ENCODE measurements around the gene LCMT2. TPM values are rescaled to one million over a fixed set of nuclear protein-coding genes. Genes with fewer than 3 reads are reported as not detected.

LCMT2 gene
- total and polyA plus RNA-seq, 2 of the 8 experiments (the other 6 are each of a cell fraction or from before 2014, with no cell fraction given): 11.2 to 11.9 TPM

DNA sequence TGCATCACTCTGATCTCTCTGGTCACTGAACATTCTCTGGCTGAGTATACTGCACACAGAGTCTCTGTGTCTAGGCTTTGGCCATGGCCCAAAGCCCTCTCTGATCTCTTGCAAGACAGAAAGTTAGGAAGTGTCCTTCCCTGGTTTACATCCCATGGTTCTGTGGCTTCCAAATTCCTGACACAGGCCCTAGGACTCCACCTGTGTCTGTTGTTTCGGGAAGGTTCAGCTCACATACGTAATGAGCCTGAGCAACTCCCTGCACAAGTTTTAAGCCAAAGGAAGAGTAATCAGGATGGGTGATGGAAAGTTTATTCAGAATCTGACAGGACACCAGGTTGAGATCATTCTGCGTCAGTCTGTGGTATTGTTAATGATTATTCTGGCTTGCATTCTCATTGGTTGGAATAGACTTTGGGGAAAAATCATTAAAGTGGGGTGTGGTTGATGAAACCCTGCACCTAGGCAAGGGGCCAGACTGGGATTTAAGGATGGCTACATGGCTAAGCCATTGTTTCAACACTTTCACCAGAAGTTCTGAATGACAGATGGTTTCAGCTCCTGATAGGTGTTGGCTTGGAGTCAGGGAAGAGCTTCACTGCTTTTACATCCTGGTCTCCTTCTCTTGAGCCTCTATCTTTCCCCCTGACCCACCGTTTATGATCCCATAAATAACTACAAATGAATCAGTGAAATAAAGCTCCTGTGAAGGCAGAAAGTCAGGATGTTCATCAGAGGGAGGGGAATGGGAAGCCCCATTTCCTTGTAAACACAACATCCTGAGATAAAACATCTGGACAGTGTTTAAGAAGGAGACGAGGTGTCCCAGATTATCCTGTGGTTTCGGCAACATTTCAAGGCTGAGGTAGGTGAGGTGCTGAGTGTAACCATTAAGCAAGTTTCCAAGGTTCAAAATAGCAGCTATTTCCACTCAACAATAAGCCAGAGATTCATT is 14.1 kb downstream of the LCMT2 start (continued):
- TF ChIP-seq, protein P1, sequence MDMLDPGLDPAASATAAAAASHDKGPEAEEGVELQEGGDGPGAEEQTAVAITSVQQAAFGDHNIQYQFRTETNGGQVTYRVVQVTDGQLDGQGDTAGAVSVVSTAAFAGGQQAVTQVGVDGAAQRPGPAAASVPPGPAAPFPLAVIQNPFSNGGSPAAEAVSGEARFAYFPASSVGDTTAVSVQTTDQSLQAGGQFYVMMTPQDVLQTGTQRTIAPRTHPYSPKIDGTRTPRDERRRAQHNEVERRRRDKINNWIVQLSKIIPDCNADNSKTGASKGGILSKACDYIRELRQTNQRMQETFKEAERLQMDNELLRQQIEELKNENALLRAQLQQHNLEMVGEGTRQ (IDR thresholded peaks at IDR 0.05; ENCODE audit: low read length): no peak

Measured in H1 (cell line).